Nephron (organoid): ENCODE measurements around the gene MED25.

Experiments used
- H3K27ac Mint-ChIP-seq, 3 experiments: 2 replicates each; pipeline ENCODE4 v1.8.0; 2020; ENCODE audit warnings: mixed read lengths in 3 of 3, mild to moderate bottlenecking in 2 of 3, moderate library complexity in 1 of 3
- H3K27me3 Mint-ChIP-seq: 2 replicates; pipeline ENCODE4 v1.8.0; 2021; ENCODE audit warnings: low read depth, mild to moderate bottlenecking, moderate library complexity, mixed read lengths
- H3K36me3 Mint-ChIP-seq: 2 replicates; pipeline ENCODE4 v1.8.0; 2020; ENCODE audit warnings: low read depth, mixed read lengths
- H3K4me1 Mint-ChIP-seq: 2 replicates; pipeline ENCODE4 v1.8.0; 2020; ENCODE audit warnings: mixed read lengths
- H3K4me3 Mint-ChIP-seq, 3 experiments: 2 replicates each; pipeline ENCODE4 v1.8.0; 2020; ENCODE audit warnings: mild to moderate bottlenecking in 3 of 3, mixed read lengths in 3 of 3, moderate library complexity in 2 of 3
- H3K9me3 Mint-ChIP-seq: 2 replicates; pipeline ENCODE4 v1.8.0; 2020; ENCODE audit warnings: mixed read lengths
- CTCF ChIP-seq, 3 experiments: fragments of 200-600 bp; sonication (generic); IDR thresholded peaks; one replicate each; pipeline ENCODE4 v1.5.0; 2021; ENCODE audit warnings: antibody characterized with exemption in 3 of 3; ENCODE audit not compliant: unreplicated experiment in 3 of 3

MED25 gene

GRCh38 chr19:49863935-49864320 is 45.8 kb downstream of the MED25 start:
- H3K27ac Mint-ChIP-seq: no peak overlapping the region
- no peak for TF ChIP-seq CTCF (IDR thresholded peaks at IDR 0.05; ENCODE audit: unreplicated experiment in 3 of 3)
- peaks cover 33% of the 10 kb centered on the region for H3K4me1 Mint-ChIP-seq
- H3K4me3 Mint-ChIP-seq: peak overlapping the region in 2 of 3 experiments; percentile 21 to 35
- no peaks in the 10 kb centered on the region for H3K9me3 Mint-ChIP-seq
- H3K36me3 Mint-ChIP-seq: peaks cover 22% of the 10 kb centered on the region
- no peaks in the 10 kb centered on the region for H3K27me3 Mint-ChIP-seq

- no peak for TF ChIP-seq CTCF (IDR thresholded peaks at IDR 0.05; ENCODE audit: unreplicated experiment in 3 of 3)
- no peak overlapping the region for H3K4me3 Mint-ChIP-seq
- peak overlapping the region in 2 of 3 experiments; percentile 71 to 100 for H3K27ac Mint-ChIP-seq
- H3K9me3 Mint-ChIP-seq: no peaks in the 10 kb centered on the region
- H3K27me3 Mint-ChIP-seq: no peaks in the 10 kb centered on the region
- peaks cover 20% of the 10 kb centered on the region for H3K36me3 Mint-ChIP-seq
- H3K4me1 Mint-ChIP-seq: peaks cover 33% of the 10 kb centered on the region
These were observed 46.8 kb downstream of the MED25 start for GRCh38 chr19:49864890-49865289.

- Mint-ChIP-seq H3K36me3 (peaks cover 22% of the 10 kb centered on the region), H3K4me3 (no peak within 1 kb of the TSS), H3K27me3 (no peaks in the 10 kb centered on the region), H3K4me1 (peaks cover 42% of the 10 kb centered on the region), H3K9me3 (no peaks in the 10 kb centered on the region), H3K27ac (peak within 1 kb of the TSS in 2 of 3 experiments; percentile 98 to 100)
- no peak for TF ChIP-seq CTCF (IDR thresholded peaks at IDR 0.05; ENCODE audit: unreplicated experiment in 3 of 3)
These were observed 49.1 kb downstream of the MED25 start, which contains the start of gene PNKP for GRCh38 chr19:49866933-49867782. Gene PNKP, minus strand, starts transcription at chr19:49867576. Its CDS starts 372 bp downstream, at chr19:49867204.

GRCh38 chr19:49869009-49869483 is 51.0 kb downstream of the MED25 start:
- H3K27me3 Mint-ChIP-seq: no peaks in the 10 kb centered on the region
- H3K36me3 Mint-ChIP-seq: peaks cover 17% of the 10 kb centered on the region
- no peaks in the 10 kb centered on the region for H3K9me3 Mint-ChIP-seq
- H3K4me1 Mint-ChIP-seq: peaks cover 38% of the 10 kb centered on the region
- no peak for TF ChIP-seq CTCF (IDR thresholded peaks at IDR 0.05; ENCODE audit: unreplicated experiment in 3 of 3)
- H3K27ac Mint-ChIP-seq: peak overlapping the region in 1 of 3 experiments; percentile 100
- no peak overlapping the region for H3K4me3 Mint-ChIP-seq

- Mint-ChIP-seq H3K4me3 (peak overlapping the region in 2 of 3 experiments; percentile 92 to 93), H3K27me3 (no peaks in the 10 kb centered on the region), H3K4me1 (peaks cover 38% of the 10 kb centered on the region), H3K36me3 (peaks cover 11% of the 10 kb centered on the region), H3K9me3 (no peaks in the 10 kb centered on the region), H3K27ac (peak overlapping the region in 2 of 3 experiments; percentile 71 to 97)
- TF ChIP-seq CTCF (IDR thresholded peaks at IDR 0.05; ENCODE audit: unreplicated experiment in 3 of 3): no peak
These were observed 51.6 kb downstream of the MED25 start for GRCh38 chr19:49869484-49870308.
